Measurements from ENCODE around the gene PSD2.
"Not testable (repeated sequence)": the region's sequence is repeated elsewhere in the genome, so short reads cannot be mapped to it uniquely, and the experiment has no call there.

Gene PSD2

DNA sequence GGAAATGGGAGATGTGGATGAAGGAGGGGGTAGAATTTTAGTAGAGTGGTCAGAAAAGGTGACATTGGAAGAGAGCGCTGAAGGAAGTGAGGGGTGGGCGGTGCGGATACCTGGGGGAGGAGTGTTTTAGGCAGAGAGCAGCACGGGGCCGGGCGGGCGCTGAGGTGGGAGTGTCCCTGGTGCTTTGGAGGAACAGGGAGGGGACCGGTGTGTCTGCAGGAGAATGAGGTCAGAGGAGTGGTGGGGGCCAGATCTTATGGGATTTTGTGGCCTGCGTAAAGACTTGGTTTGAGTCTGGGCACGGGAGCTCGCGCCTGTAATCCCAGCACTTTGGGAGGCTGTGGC, 5.8 kb upstream of the PSD2 start:
- in situ Hi-C loops (cut with MboI; ENCODE audit: low pct_unique_long_range_greater_than_20kb, low sequenced_read_pairs, unreplicated experiment), result loop anchor here (10.0 to 25.0 kb wide), 3 partner anchors 65 to 372 kb away; no protein-coding TSS in a partner anchor
- DNase-seq (ENCODE audit: low spot score), result no peak
- TF ChIP-seq, protein P1, sequence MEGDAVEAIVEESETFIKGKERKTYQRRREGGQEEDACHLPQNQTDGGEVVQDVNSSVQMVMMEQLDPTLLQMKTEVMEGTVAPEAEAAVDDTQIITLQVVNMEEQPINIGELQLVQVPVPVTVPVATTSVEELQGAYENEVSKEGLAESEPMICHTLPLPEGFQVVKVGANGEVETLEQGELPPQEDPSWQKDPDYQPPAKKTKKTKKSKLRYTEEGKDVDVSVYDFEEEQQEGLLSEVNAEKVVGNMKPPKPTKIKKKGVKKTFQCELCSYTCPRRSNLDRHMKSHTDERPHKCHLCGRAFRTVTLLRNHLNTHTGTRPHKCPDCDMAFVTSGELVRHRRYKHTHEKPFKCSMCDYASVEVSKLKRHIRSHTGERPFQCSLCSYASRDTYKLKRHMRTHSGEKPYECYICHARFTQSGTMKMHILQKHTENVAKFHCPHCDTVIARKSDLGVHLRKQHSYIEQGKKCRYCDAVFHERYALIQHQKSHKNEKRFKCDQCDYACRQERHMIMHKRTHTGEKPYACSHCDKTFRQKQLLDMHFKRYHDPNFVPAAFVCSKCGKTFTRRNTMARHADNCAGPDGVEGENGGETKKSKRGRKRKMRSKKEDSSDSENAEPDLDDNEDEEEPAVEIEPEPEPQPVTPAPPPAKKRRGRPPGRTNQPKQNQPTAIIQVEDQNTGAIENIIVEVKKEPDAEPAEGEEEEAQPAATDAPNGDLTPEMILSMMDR (IDR thresholded peaks at IDR 0.05; ENCODE audit: extremely low read depth, insufficient read depth, missing control alignments), result no peak

DNA sequence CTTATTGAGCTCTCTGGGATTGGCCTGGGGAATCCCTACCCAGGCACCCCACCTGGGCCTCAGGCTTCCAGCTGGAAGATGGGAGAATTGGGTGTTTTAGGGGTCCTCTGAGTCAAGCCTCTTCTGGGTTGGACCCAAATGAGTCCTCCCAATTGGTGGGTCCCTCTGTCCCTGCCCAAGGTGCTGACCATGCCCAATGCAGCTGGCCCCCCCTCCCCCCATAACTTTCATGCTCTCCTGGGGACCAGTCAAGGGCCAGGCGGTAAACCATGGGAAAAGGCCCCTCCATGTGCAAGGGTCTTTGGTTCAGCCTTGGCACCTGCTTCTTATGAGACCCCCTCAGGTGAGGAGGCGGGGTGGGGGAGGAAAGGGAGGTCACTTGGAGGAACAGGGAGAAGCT, 3.4 kb upstream of the PSD2 start:
- in situ Hi-C loops (cut with MboI; ENCODE audit: low pct_unique_long_range_greater_than_20kb, low sequenced_read_pairs, unreplicated experiment), result loop anchor here (25.0 kb wide), 1 partner anchor 370 kb away; no protein-coding TSS in a partner anchor
- TF ChIP-seq, protein P1 (IDR thresholded peaks at IDR 0.05; ENCODE audit: extremely low read depth, insufficient read depth, missing control alignments), result no peak
- DNase-seq (ENCODE audit: low spot score), result no peak

DNA sequence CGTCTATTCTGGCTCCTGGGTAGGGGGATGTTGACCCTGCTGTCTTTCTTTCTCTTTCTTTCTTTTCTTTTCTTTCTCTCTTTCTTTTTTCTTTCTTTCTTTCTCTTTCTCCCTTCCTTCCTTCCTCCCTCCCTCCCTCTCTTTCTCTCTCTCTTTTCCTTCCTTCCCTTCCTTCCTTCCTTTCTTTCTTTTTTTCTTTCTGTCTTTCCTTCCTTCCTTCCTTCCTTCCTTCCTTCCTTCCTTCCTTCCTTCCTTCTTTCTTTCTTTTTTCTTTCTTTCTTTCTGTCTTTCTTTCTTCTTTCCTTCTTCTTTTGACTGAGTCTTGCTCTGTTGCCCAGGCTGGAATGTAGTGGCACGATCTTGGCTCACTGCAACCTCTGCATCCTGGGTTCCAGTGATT, 3.0 kb upstream of the PSD2 start:
- in situ Hi-C loops (cut with MboI; ENCODE audit: low pct_unique_long_range_greater_than_20kb, low sequenced_read_pairs, unreplicated experiment), result loop anchor here (25.0 kb wide), 1 partner anchor 370 kb away; no protein-coding TSS in a partner anchor
- DNase-seq (ENCODE audit: low spot score), result not testable (repeated sequence)

DNA sequence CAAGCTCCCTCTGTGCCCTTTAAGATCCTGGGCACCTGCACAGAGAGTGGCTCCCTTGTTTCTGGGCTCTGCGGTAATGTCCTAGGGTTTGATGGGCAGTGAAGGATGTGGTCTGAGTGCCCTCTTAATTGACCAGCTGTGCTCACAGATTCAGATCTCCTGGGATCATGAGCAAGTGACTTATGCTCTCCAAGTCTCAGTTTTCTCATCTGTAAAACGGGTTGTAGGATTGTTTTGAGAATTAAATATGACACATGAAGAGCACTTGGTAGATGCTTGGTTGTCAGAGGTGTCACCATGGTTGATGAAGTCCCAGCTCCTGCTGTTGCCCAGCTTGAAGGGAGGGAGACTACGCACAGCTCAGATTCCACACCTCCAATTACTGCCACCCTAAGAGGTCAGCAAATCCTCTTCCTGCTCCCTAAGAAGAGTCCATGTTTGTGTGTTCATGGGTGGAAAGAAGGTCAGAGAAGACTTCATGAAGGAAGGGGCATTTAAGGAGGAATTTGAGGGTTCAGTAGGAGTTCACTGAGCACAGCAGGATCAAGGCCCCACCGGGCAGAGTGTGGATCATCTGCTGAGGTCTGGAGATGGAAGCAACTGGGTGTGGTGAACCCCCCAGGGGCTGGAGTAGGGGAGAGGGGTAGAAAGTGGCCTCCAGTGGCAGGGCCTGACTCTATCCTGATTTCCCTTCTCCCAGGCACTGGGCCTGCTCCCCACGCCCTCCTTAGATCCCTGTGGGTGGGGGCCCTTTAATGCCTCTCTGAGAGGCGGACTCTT, 1.4 kb upstream of the PSD2 start:
- DNase-seq (ENCODE audit: low spot score), result no peak
- TF ChIP-seq, protein P1 (IDR thresholded peaks at IDR 0.05; ENCODE audit: extremely low read depth, insufficient read depth, missing control alignments), result no peak
- in situ Hi-C loops (cut with MboI; ENCODE audit: low pct_unique_long_range_greater_than_20kb, low sequenced_read_pairs, unreplicated experiment), result loop anchor here (25.0 kb wide), 1 partner anchor 368 kb away; no protein-coding TSS in a partner anchor

DNA sequence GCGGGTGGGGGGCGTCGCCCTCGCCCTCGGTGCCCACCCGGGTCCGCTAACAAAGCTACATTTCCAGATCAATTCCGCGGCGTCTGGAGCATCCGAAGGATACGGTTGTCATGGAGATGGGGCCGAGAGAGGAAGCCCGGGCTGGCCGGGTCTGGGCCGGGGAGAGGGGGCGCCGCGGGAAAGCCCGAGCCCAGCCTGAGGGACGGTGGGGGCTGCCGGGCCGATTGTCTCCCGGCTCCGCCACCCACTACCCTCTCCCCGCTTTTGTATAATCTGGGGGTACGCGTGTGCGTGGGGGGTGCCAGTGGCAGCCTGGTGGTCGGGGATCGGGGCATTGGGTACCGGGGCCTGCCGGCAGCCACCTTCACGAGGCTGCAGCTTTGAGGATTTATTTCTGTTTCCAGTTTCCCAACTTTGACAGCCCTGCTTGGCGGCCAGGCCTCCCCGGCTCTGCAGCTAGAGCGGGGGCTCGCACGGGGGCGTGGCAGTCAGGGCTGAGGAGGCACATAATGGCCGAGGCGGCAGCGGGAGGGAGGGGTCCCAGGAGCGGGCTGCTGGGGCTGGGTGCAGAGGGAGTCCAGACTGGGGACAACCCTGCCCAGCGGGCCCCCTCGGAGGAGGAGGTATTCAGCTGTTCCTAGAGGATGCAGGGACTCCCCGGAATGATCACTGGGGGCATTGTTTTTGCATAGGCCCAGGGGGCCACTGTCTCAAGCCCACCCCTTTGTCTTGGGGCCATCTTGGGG, 626 bp downstream of the PSD2 start:
- DNase-seq (ENCODE audit: low spot score), result no peak
- TF ChIP-seq, protein P1 (IDR thresholded peaks at IDR 0.05; ENCODE audit: extremely low read depth, insufficient read depth, missing control alignments), result no peak
- in situ Hi-C loops (cut with MboI; ENCODE audit: low pct_unique_long_range_greater_than_20kb, low sequenced_read_pairs, unreplicated experiment), result loop anchor here (25.0 kb wide), 1 partner anchor 366 kb away; no protein-coding TSS in a partner anchor

DNA sequence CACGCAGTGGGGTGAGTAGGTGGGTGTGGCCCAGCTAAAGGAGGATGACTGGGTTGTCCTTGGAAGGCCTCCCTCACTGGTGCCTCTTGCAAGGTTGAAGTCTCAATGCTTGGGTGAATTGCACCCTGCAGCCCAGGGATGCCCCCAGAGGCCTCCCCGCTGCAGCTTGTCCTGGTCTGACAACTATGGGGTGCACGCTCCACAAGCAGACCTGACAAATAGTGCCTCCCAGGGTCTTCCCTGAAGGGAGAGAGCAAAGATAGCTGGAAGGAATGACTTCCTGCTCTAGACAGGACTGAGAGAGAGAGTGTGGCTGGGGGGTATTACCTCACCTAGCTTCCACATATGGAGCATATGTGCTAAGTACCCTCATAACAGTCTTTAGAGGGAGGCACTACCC, 1.7 kb downstream of the PSD2 start:
- DNase-seq (ENCODE audit: low spot score), result no peak
- TF ChIP-seq, protein P1 (IDR thresholded peaks at IDR 0.05; ENCODE audit: extremely low read depth, insufficient read depth, missing control alignments), result no peak
- in situ Hi-C loops (cut with MboI; ENCODE audit: low pct_unique_long_range_greater_than_20kb, low sequenced_read_pairs, unreplicated experiment), result loop anchor here (25.0 kb wide), 1 partner anchor 365 kb away; no protein-coding TSS in a partner anchor
